Mesenchymal stem cell (in vitro differentiated cells and primary cell): ENCODE results near the gene RNU1-4.

Source experiments
- DNase-seq: peaks from one replicate; pipeline ENCODE4 v3.0.0-alpha.2; 2013
- H2AFZ ChIP-seq: one replicate; pipeline ENCODE4 v1.6.1; 2013; ENCODE audit warnings: low read depth, mild to moderate bottlenecking, control low read depth, inconsistent platforms, low read length, moderate library complexity
- H2AK5ac ChIP-seq: 2 replicates; pipeline ENCODE4 v1.6.1; 2013; ENCODE audit warnings: low read length, moderate library complexity, mild to moderate bottlenecking, inconsistent platforms; ENCODE audit not compliant: severe bottlenecking
- H2BK120ac ChIP-seq: one replicate; pipeline ENCODE4 v1.6.1; 2013; ENCODE audit warnings: low read depth, mild to moderate bottlenecking, inconsistent platforms, low read length, moderate library complexity
- H2BK12ac ChIP-seq, 2 experiments: one replicate each; pipeline ENCODE4 v1.6.1; 2013; ENCODE audit warnings: inconsistent platforms in 2 of 2, low read length in 2 of 2, mild to moderate bottlenecking in 2 of 2, moderate library complexity in 2 of 2, control low read depth in 1 of 2
- H2BK15ac ChIP-seq: one replicate; pipeline ENCODE4 v1.6.1; 2013; ENCODE audit warnings: mild to moderate bottlenecking, low read depth, inconsistent platforms; ENCODE audit not compliant: poor library complexity, severe bottlenecking
- H2BK5ac ChIP-seq: 2 replicates; pipeline ENCODE4 v1.6.1; 2013; ENCODE audit warnings: low read depth, mild to moderate bottlenecking, low read length, control low read depth, inconsistent platforms; ENCODE audit not compliant: poor library complexity, severe bottlenecking
- H3K14ac ChIP-seq, 2 experiments: one replicate each; pipeline ENCODE4 v1.6.1; 2013; ENCODE audit warnings: inconsistent platforms in 2 of 2, low read length in 2 of 2, control low read depth in 1 of 2, mild to moderate bottlenecking in 1 of 2, moderate library complexity in 1 of 2
- H3K18ac ChIP-seq, 2 experiments: one replicate each; pipeline ENCODE4 v1.6.1; 2013; ENCODE audit warnings: inconsistent platforms in 2 of 2, low read length in 2 of 2, control low read depth in 1 of 2, low read depth in 1 of 2, mild to moderate bottlenecking in 1 of 2
- H3K23ac ChIP-seq, 2 experiments: one replicate each; pipeline ENCODE4 v1.6.1; 2013; ENCODE audit warnings: inconsistent platforms in 2 of 2, low read length in 2 of 2, mild to moderate bottlenecking in 2 of 2, moderate library complexity in 2 of 2, control low read depth in 1 of 2
- H3K27ac ChIP-seq: 2 replicates; pipeline ENCODE4 v1.5.1; 2013; ENCODE audit warnings: mild to moderate bottlenecking, moderate library complexity, low read length, control low read depth, inconsistent platforms; ENCODE audit not compliant: poor library complexity, severe bottlenecking
- H3K27me3 ChIP-seq, 2 experiments: 2 replicates each; pipeline versions ENCODE4 v1.6.1 to v1.7.0; 2013; ENCODE audit warnings: low read length in 2 of 2, mild to moderate bottlenecking in 2 of 2, moderate library complexity in 2 of 2, control low read depth in 1 of 2, inconsistent platforms in 1 of 2; ENCODE audit not compliant: control insufficient read depth in 1 of 2, insufficient read depth in 1 of 2
- H3K36me3 ChIP-seq, 2 experiments: 2 replicates each; pipeline versions ENCODE4 v1.6.1 to v1.7.0; 2013; ENCODE audit warnings: low read length in 2 of 2, control low read depth in 1 of 2, inconsistent platforms in 1 of 2, low read depth in 1 of 2, mild to moderate bottlenecking in 1 of 2; ENCODE audit not compliant: insufficient read depth in 2 of 2, control insufficient read depth in 1 of 2
- H3K4ac ChIP-seq, 2 experiments: one replicate each; pipeline ENCODE4 v1.6.1; 2013; ENCODE audit warnings: inconsistent platforms in 2 of 2, low read length in 2 of 2, mild to moderate bottlenecking in 2 of 2, moderate library complexity in 2 of 2, control low read depth in 1 of 2, low read depth in 1 of 2
- H3K4me1 ChIP-seq: 2 replicates; pipeline ENCODE4 v1.6.1; 2013; ENCODE audit warnings: low read depth, low read length, control low read depth; ENCODE audit not compliant: control insufficient read depth, insufficient read depth
- H3K4me2 ChIP-seq: 2 replicates; pipeline ENCODE4 v1.6.1; 2013; ENCODE audit warnings: low read length, mild to moderate bottlenecking, inconsistent platforms; ENCODE audit not compliant: poor library complexity, severe bottlenecking
- H3K4me3 ChIP-seq, 2 experiments: 2 replicates each; pipeline versions ENCODE4 v1.5.1 to v1.7.0; 2013; ENCODE audit warnings: low read length in 2 of 2, mild to moderate bottlenecking in 2 of 2, control low read depth in 1 of 2, low read depth in 1 of 2; ENCODE audit not compliant: insufficient read depth in 1 of 2
- H3K79me1 ChIP-seq: replicated peaks from 2 replicates; pipeline ENCODE4 v1.6.1; 2013; ENCODE audit warnings: mild to moderate bottlenecking, control low read depth, low read length, inconsistent platforms; ENCODE audit not compliant: poor library complexity, severe bottlenecking
- H3K9ac ChIP-seq: 2 replicates; pipeline ENCODE4 v1.7.0; 2013; ENCODE audit warnings: mild to moderate bottlenecking, low read length, moderate library complexity
- H3K9me3 ChIP-seq: 2 replicates; pipeline ENCODE4 v1.7.0; 2013; ENCODE audit warnings: mild to moderate bottlenecking, low read length; ENCODE audit not compliant: control insufficient read depth
- H4K8ac ChIP-seq: one replicate; pipeline ENCODE4 v1.6.1; 2013; ENCODE audit warnings: inconsistent platforms, mild to moderate bottlenecking, low read length, moderate library complexity
- H4K91ac ChIP-seq: one replicate; pipeline ENCODE4 v1.6.1; 2013; ENCODE audit warnings: mild to moderate bottlenecking, low read length, inconsistent platforms
- WGBS: methylation state at CpG from one replicate; pipeline ENCODE4 v1.1.7; 2013; ENCODE audit warnings: mixed read lengths; 5-methylcytosine and 5-hydroxymethylcytosine counted together

The RNU1-4 gene

DNA sequence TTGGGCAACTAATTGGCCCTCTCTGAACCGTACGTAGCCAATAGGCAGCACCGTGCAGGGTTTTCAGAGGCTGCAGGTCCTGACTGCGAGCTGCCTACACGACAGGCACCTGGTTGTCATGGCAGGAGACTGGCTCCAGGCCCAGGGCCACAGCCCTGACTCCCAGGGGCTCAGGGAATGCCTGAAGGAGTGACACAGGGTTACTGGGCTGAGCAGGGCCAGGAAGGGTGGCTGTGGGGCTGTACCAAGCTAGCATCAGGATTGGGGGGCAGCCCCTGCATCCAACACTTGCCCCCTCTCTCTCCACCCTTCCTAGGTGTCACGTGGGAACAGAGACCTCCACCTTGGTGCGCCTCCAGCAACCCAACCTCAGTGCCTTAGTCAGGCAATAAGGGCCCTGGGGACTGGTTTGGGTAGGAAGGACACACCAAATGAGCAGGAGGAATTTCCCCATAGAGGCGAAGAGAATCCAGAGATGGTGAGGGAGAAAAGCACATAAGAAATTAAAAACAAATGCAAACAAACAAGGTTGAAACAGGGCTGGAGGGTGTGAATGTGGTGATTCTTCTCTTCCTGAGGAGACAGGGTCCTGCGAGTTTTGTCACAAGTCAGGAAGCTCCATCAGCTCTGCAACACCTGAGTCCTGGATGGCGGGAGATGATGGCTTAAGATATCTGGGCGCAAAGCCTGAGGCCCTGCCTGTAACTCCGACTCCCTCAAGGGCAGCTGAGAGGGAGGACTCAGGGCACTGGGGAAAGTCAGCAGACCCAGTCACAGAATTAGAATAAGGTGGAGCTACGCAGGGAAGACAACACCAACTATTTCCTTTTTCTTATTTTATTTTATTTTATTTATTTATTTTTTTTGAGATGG, 19.7 kb upstream of the RNU1-4 start:
- H3K23ac ChIP-seq, result no peak overlapping the region
- H3K27ac ChIP-seq, result no peak overlapping the region
- no peak overlapping the region for H3K4me3 ChIP-seq
- no peak overlapping the region for H3K4me2 ChIP-seq
- no peak overlapping the region for H3K9ac ChIP-seq
- WGBS, result 83% methylated on average over 13 of the region's 13 CpGs
- H3K9me3 ChIP-seq, result no peaks in the 10 kb centered on the region
- no peak overlapping the region for H2AK5ac ChIP-seq
- no peak for DNase-seq
- H2BK12ac ChIP-seq, result no peak overlapping the region
- no peak overlapping the region for H3K18ac ChIP-seq
- H2BK15ac ChIP-seq, result no peak overlapping the region
- no peak overlapping the region for H4K8ac ChIP-seq
- H3K79me1 ChIP-seq, result no peaks in the 10 kb centered on the region
- no peak overlapping the region for H3K14ac ChIP-seq
- no peak overlapping the region for H2BK120ac ChIP-seq
- H3K4me1 ChIP-seq, result peaks cover 20% of the 10 kb centered on the region
- H4K91ac ChIP-seq, result no peak overlapping the region
- no peak overlapping the region for H2BK5ac ChIP-seq
- no peaks in the 10 kb centered on the region for H3K36me3 ChIP-seq
- H2AFZ ChIP-seq, result no peak overlapping the region
- H3K27me3 ChIP-seq, result peaks cover 32 to 89% of the 10 kb centered on the region in 2 experiments
- no peak overlapping the region for H3K4ac ChIP-seq

DNA sequence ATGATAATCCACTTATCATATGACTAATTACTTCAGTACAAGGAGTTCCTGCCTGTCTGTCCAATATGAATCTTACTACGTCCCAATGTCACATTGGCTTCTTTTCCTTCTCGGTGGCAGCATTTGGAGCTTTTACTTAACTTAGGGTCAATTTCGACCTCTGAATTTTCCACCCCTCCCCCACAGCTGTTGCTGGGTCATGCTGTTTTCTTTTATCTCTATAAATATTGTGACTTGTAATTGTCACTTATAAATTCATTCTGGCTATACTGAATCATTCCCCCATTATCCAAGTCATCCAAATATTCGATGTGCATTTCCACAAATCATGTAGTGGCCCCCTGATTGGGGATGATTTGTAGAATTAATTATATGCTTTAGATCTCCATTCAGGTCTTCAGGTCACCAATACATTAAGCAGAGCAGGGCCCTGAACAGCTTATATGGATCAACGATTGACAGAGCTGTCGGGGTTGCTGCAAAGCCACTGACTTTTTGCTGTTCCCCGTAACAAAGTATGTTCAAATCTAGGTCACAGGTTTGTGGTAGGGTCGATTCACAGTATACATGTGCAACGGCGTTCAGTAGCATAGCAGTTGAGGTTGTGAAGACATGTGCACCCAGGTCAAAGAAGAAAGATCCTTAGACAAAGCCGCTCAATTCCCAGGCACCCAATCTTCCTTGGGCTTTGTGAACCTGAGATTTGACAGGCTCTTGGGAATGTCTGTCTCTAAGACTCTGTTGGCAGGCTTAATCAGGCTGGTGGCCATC, 18.3 kb upstream of the RNU1-4 start:
- Histone ChIP-seq H3K14ac (no peak overlapping the region), H4K8ac (no peak overlapping the region), H2BK120ac (no peak overlapping the region), H3K27me3 (peaks cover 27 to 88% of the 10 kb centered on the region in 2 experiments), H3K9me3 (no peaks in the 10 kb centered on the region), H3K9ac (no peak overlapping the region), H4K91ac (no peak overlapping the region), H3K79me1 (no peaks in the 10 kb centered on the region), H3K23ac (no peak overlapping the region), H2BK5ac (no peak overlapping the region), H3K36me3 (no peaks in the 10 kb centered on the region), H2BK12ac (no peak overlapping the region), H3K4me2 (no peak overlapping the region), H2AK5ac (no peak overlapping the region), H3K18ac (no peak overlapping the region), H3K4me1 (peaks cover 17% of the 10 kb centered on the region), H3K4ac (no peak overlapping the region), H3K27ac (no peak overlapping the region), H3K4me3 (no peak overlapping the region), H2AFZ (no peak overlapping the region), H2BK15ac (no peak overlapping the region)
- no peak for DNase-seq
- 81% methylated on average over 11 of the region's 11 CpGs for WGBS

DNA sequence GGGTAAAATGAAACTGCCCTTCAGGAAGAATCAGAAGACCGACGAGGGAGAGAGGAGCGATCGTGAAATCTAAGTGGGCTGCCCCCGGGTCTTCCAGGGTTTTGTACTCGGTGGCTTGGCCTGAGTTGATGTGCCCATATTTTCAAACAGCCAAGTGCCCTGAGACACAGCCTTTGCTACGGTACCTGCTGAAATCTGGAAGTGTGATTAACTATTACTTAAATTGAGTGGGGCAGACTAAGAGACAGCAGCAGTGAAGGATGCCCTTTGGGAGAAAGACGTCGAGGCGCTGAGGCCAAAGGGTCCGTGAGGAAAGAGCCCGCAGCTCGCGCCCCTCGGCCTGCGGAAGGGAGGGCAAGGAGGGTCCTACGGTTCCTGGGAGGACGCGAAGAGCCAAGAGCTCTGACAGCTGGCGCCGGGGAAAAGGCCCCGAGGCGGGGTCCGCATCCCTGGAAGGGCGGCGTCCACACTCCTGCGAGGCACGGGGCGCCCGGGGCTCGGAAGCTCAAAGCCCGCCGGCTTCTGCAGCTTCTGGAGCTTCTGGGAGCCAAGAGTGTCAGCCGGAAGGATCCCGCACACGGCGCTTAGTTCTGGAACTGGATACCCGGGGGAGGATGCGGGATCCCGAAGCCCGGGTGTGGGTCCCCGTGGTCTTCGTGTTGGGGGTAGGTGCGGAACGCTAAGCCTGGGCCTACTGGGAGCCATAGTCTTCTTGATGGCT, 15.4 kb upstream of the RNU1-4 start:
- Histone ChIP-seq H2AFZ (no peak overlapping the region), H2AK5ac (no peak overlapping the region), H3K4ac (no peak overlapping the region), H3K14ac (no peak overlapping the region), H3K23ac (no peak overlapping the region), H2BK15ac (no peak overlapping the region), H3K27me3 (peaks cover 28 to 75% of the 10 kb centered on the region in 2 experiments), H3K9ac (no peak overlapping the region), H3K36me3 (peaks cover 0 to 3% of the 10 kb centered on the region in 2 experiments), H2BK12ac (no peak overlapping the region), H4K8ac (no peak overlapping the region), H3K4me2 (no peak overlapping the region), H4K91ac (no peak overlapping the region), H3K4me3 (no peak overlapping the region), H3K18ac (no peak overlapping the region), H2BK5ac (no peak overlapping the region), H3K79me1 (no peaks in the 10 kb centered on the region), H3K9me3 (no peaks in the 10 kb centered on the region), H3K4me1 (peaks cover 9% of the 10 kb centered on the region), H2BK120ac (no peak overlapping the region), H3K27ac (no peak overlapping the region)
- 88% methylated on average over 45 of the region's 45 CpGs for WGBS
- DNase-seq, result no peak
